Stimulated activated CD8-positive, alpha-beta memory T cell treated with anti-CD3 and anti-CD28 coated beads, Interleukin-12 subunit alpha, Interleukin-12 subunit beta, amount 100 ng/mL, for 24 hours (primary cell): Measurements from ENCODE around the gene NNMT.

Experiments
- DNase-seq: peaks from one replicate; pipeline ENCODE4 v3.0.0-alpha.2; 2020; ENCODE audit errors: extremely low read depth

Gene NNMT

GRCh38 chr11:114348200-114349191 lies 52.3 kb downstream of the NNMT start:
- DNase-seq: no peak

GRCh38 chr11:114350022-114350421 lies 53.8 kb downstream of the NNMT start:
- DNase-seq: no peak

- DNase-seq: no peak
These were observed 57.2 kb downstream of the NNMT start for GRCh38 chr11:114353443-114353842.

GRCh38 chr11:114354076-114354475 lies 57.9 kb downstream of the NNMT start:
- DNase-seq: no peak

- DNase-seq: no peak
These were observed 62.5 kb downstream of the NNMT start for GRCh38 chr11:114358716-114359115.

GRCh38 chr11:114359342-114359741 lies 63.1 kb downstream of the NNMT start:
- no peak for DNase-seq

- DNase-seq: no peak
These were observed 66.1 kb downstream of the NNMT start for GRCh38 chr11:114362326-114362725.

GRCh38 chr11:114362958-114363357 lies 66.8 kb downstream of the NNMT start:
- no peak for DNase-seq
